ENCODE data around the gene CPSF6. TPM values are rescaled to one million over a fixed set of nuclear protein-coding genes. Genes with fewer than 3 reads are reported as not detected.
"Not testable (repeated sequence)": the region's sequence is repeated elsewhere in the genome, so short reads cannot be mapped to it uniquely, and the experiment has no call there.

Gene CPSF6
- total RNA-seq, 1 donor from 2014 or later: 14.9 TPM

DNA sequence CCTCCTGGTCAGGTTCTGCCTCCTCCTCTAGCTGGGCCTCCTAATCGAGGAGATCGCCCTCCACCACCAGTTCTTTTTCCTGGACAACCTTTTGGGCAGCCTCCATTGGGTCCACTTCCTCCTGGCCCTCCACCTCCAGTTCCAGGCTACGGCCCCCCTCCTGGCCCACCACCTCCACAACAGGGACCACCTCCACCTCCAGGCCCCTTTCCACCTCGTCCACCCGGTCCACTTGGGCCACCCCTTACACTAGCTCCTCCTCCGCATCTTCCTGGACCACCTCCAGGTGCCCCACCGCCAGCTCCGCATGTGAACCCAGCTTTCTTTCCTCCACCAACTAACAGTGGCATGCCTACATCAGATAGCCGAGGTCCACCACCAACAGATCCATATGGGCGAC, 19.3 kb downstream of the CPSF6 start:
- DNase-seq (ENCODE audit: low read depth in 2 of 2): no peak

DNA sequence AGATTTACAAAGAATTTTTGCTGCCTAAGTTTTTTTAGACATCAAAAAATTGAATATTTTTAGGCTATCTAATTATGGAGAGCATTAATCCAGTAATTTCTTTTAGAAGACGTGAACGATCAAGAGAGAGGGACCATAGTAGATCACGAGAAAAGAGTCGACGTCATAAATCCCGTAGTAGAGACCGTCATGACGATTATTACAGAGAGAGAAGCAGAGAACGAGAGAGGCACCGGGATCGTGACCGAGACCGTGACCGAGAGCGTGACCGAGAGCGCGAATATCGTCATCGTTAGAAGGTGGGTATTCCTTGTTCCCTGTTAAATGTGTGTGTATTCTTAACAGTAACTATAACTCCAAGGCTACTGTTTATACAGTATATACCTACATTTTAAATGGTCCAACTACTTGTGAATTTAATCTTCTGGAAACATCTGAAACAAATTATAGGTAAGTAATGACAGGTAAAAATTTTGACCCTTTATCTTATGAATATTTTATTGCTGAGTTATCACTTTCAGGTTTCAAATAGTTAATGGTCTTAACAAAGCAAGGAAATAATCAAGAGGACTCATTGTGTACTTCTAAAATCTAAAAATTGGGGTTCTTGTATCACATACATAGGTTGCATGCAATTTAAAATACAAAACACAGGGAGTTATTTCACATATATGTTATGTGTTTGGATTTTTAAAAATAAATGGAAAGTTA, 23.1 kb downstream of the CPSF6 start:
- DNase-seq (ENCODE audit: low read depth in 2 of 2): no peak

DNA sequence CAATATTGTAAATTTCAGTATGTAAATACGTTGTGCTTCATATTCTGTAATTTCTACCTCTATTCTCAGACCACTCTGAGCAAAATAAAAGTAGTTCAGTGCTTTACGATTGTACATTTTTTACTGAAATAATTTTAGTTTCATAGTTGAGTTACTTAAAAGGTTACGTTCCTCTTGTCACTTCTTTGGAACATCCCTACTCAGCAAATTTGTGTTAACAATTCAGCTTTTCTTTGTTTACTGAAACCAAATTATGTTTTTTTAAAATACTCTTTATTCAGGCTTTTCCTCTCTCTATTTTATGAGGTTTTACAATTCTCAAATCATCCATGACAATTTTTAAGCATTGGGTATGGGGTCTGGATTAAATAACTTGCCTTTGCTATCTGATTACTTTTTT, 25.8 kb downstream of the CPSF6 start:
- no peak for DNase-seq (ENCODE audit: low read depth in 2 of 2)

DNA sequence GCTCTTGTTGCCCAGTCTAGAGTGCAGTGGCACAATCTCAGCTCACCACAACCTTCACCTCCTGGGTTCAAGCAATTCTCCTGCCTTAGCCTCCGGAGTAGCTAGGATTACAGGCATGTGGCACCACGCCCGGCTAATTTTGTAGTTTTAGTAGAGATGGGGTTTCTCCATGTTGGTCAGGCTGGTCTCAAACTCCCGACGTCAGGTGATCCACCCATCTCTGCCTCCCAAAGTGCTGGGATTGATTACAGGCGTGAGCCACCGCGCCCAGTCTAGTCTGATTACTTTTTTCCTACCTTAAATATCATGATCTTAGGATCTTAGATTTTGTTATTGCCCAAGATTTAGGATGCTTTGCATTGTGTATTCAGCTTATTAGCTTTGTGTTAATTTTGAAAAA, 26.3 kb downstream of the CPSF6 start:
- DNase-seq (ENCODE audit: low read depth in 2 of 2): not testable (repeated sequence)

DNA sequence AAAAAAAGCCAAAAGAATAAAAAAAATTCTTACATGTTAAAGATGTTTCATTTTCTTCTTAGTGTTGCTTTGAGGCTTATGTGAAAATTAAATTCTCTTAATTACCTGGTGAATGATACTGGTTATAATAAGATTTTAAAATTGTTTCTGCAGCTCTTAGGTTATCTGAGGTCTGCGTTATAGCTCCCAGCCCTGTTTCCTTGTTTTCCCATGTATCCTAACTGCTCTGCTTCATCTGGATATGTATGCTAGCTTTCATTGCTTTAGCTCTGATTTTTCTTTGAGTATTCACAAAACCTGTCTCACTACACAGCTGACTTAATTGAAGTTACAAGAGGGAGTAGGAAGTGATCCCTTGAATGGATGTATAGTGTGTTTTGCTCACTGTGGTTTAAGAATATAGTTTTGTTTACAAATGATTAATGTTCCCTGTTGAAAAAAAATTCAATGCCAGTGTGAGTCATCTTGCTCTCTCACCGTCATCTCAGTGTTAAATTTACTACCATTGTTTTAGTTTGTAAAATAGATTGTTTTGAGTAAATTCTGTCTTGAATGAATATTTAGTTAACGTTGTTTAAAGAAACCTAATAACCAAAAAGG, 26.8 kb downstream of the CPSF6 start:
- peak; percentile 40 to 90 for DNase-seq (ENCODE audit: low read depth in 2 of 2)

DNA sequence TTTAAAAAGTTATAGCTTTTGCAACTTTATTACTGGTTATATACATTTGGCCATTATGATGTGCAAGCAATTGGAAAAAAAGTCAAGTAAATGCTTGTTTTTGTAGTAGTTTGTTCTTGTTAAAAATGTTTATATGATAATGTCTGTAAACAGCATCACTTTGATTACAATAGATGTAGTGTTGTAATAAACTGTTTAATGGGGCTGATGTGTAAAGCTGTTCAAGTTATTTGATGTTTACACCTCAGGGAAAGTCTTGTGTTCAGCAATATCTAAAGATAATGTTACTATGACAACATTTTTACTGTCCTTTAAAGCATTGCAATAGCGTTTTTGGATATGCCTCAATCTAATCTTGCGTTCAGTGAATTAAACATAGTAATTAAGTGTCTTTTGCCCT, 30.4 kb downstream of the CPSF6 start:
- DNase-seq (ENCODE audit: low read depth in 2 of 2): no peak

DNA sequence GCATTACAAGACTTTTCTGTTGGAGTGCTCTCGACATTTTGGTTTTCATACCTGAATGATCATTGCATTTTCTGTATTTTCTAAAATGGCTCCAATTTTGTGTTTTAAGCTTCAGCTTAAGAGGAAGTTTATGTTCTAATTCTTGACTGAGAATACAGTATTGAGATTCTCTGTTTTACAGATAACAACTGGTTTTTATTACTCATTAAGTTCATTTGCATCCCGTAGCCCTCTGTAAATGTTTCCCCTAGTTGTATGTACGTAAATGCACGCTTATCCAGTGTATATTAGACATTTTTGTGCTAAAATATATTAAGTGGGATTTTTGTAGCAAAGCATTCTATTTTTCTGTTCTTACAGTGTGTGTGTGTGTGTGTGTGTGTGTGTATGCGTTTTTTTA, 33.1 kb downstream of the CPSF6 start:
- DNase-seq (ENCODE audit: low read depth in 2 of 2): no peak

DNA sequence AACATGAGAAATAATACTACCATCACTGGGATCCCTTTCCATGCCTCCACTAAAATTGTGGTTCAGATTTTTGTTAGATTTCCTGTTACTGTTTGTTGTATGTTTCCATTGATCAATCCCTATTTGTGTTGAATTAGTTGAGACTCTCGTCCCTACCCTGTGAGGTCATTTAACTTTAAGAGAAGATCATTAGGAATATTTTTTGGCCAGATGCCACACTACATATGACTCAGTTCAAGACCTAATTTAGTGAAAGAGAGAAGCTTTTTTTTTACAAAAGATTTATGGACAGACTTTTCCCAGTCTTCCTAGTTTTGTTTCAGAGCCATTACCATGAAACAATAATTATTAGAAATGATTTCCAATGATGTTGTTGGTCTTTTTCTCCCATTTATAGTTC, 35.5 kb downstream of the CPSF6 start:
- DNase-seq (ENCODE audit: low read depth in 2 of 2): peak; percentile 4 to 75

DNA sequence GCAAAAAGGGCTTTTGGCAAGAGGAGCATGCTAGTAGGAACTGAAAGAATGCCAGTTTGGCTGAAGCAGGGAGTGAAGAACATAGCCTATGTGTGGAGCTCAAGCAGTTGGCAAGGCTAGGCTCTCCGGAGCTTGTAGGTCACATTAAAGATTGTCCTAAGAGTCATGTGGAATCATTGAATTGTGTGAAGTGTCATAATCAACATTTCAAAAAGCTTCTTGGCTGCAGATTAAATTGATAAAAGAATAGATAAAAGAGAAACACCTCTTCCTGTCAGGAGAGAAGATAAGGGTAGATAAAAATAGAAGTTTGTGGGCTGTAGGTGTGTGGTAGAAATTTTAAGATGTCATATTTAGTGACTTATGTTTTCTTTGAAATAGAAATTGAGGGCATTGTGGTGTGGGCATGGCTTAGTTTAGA, 36.1 kb downstream of the CPSF6 start:
- no peak for DNase-seq (ENCODE audit: low read depth in 2 of 2)

DNA sequence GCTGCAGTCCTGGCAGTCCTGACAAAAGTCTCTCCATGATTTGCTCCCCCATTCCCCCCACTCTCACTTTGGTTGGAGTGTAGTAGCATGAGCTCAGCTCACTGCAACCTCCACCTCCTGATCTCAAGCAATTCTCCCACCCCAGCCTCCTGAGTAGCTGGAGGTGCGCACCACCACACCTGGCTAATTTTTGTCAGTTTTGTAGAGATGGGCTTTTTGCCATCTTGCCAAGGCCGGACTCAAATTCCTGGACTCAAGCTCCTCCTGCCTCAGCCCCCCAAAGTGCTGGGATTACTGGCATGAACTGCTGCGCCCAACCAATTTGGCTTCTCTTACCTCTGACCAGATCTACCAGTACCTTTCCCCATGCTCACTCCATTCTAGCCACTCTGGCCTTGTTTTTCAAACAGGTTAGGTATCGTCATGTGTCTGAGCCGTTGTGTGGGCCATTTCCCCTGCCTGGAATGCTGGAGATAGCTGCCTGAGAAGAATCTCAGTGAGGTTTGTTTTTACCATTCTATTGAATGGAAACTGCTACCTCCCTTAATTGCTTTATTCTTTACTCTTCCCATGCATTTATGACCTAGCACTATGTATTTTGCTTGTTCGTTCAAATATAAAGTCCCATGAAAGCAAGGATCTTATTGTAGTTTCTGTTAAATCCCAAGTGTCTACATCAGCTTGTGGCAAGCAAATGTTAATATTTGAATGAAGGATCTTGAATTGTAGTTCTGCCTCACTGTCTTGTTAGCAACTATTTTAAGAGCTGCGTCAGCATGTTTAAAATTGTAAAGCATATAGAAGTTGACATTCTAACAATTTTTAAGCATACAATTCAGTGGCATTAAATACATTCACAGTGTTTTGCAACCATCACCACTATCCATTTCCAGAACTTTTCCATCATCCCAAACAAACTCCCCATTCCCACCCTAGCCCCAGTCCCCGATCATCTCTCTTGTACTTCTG, 39.7 kb downstream of the CPSF6 start:
- no peak for DNase-seq (ENCODE audit: low read depth in 2 of 2)

DNA sequence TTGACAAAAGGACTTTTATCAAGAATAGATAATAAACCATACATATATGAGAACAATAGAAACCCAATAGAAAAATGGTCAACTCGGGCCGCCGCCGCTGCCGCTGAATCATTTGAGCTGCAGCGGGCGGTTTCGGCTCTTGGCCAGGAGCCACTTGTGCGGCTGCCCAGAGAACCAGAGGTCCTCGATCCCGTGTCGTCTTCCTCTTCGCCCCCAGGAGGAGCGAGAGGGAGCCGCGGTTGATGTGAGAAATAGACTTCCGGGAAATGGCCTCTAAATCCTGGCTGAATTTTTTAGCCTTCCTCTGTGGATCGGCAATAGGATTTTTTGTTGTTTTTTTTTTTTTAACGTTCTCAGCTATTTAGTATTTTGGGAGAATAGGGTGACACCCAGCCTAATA, 44.8 kb downstream of the CPSF6 start:
- DNase-seq (ENCODE audit: low read depth in 2 of 2): peak; percentile 70 to 83

DNA sequence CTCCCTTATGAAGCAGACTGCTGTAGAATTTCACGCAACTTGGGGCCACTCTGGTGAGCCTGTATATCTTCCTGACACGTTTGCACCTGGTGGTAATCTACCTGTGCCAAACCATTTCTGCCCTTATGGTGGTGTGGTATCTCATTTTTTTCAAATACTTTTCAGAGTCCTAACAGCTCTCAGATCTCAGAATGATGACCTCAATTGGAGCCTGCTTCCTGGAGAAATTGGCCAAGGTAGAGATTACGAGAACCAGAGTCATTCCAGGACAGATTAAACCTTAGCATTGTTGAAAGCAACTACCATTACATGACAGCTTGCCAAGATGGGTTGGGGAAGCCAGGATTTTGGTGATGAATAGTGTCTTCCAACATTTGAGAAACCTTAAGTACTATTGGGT, 48.2 kb downstream of the CPSF6 start:
- DNase-seq (ENCODE audit: low read depth in 2 of 2): no peak

DNA sequence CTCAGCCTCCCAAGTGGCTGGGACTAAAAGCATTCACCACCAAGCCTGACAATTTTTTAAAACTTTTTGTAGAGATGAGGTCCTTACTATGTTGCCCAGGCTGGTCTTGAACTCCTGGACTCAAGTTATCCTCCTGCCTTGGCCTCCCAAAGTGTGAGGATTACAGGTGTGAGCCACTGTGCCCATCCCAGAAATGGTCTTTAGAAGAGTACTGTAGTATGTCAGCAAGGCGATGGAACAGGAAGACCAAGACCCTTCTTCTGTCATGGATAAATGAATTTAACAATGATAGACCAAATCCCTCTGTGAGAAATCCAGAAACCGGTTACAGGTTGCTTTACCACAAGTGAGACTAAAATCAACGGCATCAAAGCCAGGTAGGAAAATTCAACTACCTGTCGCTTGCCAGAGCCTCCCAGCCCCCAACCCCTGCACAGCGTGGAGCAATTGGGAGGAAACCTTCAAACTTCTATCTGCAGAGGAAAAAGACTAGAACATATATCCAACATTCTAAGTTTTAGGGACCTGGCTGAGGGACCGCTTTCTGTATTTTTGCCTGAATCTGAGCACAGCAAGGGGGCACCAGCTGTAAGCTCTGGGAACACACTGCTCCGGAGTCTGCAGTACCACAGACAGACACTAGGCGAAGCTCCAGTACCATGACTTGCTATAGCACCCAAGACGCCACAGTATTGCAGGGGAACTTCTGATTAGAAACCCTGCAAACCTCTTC, 51.3 kb downstream of the CPSF6 start:
- peak; percentile 77 to 83 for DNase-seq (ENCODE audit: low read depth in 2 of 2)

DNA sequence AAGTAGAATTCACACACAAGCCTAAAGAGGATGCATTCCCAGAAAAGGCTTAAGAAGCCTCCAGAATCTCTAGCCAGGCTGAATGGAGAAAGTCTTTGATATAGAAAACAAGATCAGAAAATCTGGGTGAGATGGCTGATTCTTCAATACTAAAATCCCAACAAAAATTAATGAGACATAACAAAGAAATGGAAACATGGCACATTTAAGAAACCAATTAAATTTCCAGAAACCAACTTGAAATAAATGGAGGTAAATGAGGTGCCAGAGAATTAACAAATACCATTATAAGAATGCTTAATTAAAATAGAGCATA, 51.9 kb downstream of the CPSF6 start:
- no peak for DNase-seq (ENCODE audit: low read depth in 2 of 2)

DNA sequence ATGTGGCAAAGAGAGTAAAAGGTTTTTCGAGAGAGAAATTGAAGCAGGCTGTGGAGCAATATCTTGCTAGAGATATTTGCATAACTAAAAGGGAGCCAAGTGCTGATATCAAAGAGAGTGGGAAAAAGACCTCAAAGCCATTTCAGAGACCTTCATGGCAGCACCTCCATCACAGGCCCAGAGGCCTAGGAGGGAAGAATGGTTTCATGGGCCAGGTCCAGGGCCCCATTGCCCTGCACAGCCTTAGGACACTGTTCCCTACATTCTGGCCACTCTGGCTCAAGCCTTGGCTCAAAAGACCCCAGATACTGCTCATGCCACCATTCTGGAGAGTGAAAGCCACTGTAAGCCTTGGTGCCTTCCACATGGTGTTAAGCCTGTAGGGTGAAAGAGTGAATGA, 58.8 kb downstream of the CPSF6 start:
- DNase-seq (ENCODE audit: low read depth in 2 of 2): no peak

DNA sequence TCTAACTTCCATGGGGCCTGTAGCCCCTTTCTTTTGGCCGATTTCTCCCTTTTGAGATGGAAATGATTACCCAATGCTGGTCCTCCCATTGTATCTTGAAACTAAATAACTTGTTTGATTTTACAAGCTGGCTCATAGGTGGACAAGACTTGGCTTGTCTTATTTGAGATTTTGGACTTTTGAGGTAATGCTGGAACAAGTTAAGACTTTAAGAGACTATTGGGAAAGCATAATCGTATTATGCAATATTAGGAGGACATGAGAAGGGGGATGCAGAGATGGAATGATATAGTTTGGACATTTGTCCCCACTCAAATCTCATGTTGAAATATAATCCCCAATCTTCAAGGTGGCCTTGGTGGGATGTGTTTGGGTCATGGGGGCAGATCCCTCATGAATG, 59.6 kb downstream of the CPSF6 start:
- no peak for DNase-seq (ENCODE audit: low read depth in 2 of 2)

DNA sequence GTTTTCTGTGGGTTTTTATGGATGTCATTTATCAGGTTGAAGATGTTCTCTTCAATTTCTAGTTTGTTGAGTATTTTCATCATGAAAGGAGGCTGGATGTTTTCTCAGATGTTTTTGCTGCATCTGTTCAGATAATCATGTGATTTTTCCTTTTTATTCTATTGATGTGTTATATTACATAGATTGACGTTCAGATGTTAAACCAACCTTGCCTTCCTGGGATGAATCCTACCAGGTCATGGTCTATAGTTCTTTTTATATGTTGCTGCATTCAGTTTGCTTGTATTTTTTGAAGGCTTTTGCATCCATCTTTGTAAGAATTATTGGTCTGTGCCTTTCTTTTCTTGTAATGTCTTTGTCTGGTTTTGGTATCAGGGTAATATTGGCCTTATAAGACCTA, 64.9 kb downstream of the CPSF6 start:
- no peak for DNase-seq (ENCODE audit: low read depth in 2 of 2)

DNA sequence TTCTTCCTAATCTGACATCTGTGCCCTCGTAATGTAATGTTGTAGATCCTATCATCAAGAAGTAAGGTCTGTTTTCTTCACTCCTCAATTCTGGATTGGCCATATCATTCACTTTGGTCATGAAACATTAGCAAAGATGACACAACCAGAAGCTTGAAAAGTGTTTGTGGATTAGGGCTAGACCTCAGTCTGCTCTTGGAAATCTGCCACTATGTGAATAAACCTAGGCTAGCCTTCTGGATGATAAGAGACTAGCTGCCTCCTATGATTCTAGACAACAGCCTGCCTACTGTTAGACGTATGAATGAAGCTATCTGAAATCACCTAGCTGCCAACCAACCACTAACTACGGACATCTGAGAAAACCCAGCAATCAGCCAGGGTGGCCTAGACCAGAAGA, 70.1 kb downstream of the CPSF6 start:
- DNase-seq (ENCODE audit: low read depth in 2 of 2): no peak

DNA sequence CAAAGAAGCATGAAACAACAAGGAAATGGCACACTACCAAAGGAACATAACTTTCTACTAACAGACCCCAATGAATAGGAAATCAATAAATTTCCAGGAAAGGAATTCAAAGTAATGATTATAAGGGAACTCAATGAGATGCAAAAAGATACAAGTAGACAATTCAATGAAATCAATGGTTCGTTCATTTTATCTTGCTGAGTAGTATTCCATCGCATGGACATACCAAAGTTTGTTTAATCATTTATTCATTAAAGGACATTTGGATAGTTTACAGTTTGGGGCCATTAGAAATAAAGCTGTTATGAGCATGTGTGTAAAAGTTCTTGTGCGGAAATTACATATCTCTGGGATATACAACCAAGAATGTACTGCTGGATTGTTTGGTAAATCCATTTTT, 73.8 kb downstream of the CPSF6 start:
- no peak for DNase-seq (ENCODE audit: low read depth in 2 of 2)

DNA sequence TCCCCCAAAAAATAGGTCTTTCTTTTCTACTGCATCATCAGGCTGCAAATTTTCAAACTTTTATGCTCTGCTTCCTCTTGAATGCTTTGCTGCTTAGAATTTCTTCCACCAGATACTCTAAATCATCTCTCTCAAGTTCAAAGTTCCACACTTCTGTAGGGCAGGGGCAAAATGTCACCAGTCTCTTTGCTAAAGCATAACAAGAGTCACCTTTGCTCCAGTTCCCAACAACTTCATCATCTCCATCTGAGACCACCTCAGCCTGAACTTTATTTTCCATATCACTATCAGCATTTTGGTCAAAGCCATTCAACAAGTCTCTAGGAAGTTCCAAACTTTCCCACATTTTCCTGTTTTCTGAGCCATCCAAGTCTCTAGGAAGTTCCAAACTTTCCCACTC, 77.4 kb downstream of the CPSF6 start:
- not testable (repeated sequence) for DNase-seq (ENCODE audit: low read depth in 2 of 2)

DNA sequence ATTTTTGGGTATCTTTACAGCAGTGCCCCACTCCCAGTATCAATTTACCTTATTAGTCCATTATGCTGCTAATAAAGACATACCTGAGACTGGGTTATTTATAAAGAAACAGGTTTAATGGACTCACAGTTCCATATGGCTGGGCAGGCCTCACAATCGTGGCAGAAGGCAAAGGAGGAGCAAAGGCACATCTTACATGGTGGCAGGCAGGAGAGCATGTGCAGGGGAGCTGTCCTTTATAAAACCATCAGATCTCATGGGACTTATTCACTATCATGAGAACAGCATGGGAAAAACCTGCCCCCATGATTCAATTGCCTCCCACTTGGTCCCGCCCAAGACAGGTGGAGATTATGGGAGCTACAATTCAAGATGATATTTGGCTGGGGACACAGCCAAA, 77.9 kb downstream of the CPSF6 start:
- DNase-seq (ENCODE audit: low read depth in 2 of 2): not testable (repeated sequence)

DNA sequence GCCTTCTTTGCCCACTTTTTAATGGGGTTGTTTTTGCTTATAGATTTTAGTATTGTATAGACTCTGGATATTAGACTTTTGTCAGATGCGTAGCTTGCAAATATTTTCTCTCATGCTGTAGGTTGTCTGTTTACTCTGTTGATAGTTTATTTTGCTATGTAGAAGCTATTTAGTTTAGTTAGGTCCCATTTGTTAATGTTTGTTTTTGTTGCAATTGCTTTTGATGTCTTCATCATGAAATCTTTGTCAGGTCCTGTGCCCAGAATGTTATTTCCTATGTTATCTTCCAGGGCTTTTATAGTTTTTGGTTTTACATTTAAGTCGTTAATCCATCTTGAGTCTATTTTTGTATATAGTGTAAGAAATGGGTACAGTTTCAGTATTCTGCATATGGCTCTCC, 78.9 kb downstream of the CPSF6 start:
- no peak for DNase-seq (ENCODE audit: low read depth in 2 of 2)

Measured in lung microvascular endothelial cell (primary cell).